ENCODE measurements around the gene MIER1.

- no peak for TF ChIP-seq CTCF (IDR thresholded peaks at IDR 0.05)
- no peak for TF ChIP-seq EZH2 (IDR thresholded peaks at IDR 0.05; ENCODE audit: borderline replicate concordance, insufficient read depth, low read depth, low read length, poor library complexity, severe bottlenecking)
Measured at GRCh38 chr1:66981679-66982078, 56.9 kb downstream of the MIER1 start.

Data from B cell (primary cell).